NT2/D1 (cell line): ENCODE measurements around the gene LZTS3.

Source experiments
- SUZ12 ChIP-seq: IDR thresholded peaks from 2 replicates; pipeline ENCODE4 v1.6.1; 2011; ENCODE audit not compliant: insufficient read length, insufficient read depth; ENCODE audit errors: extremely low read depth
- YY1 ChIP-seq: IDR thresholded peaks from 2 replicates; pipeline ENCODE4 v1.6.1; 2011; ENCODE audit not compliant: insufficient read length, insufficient read depth
- ZNF274 ChIP-seq: IDR thresholded peaks from 2 replicates; pipeline ENCODE4 v1.6.1; 2011; ENCODE audit warnings: mild to moderate bottlenecking, low read depth, low read length

DNA sequence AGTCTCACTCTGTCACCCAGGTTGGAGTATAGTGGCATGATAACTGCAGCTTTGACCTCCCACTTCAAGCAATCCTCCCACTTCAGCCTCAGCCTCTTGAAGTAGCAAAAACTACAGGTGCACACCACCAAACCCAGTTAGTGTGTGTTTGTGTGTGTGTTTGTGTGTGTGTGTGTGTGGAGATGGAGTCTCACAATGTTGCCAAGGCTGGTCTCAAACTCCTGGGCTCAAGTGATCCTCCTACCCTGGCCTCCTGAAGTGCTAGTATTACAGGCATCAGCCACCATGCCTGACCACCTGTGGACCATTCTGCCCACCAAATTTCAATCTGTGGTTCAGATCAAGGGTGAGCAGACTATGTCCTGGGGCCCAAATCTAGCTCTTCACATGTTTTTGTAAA is 22.4 kb downstream of the LZTS3 start:
- TF ChIP-seq YY1 (no peak), SUZ12 (no peak), ZNF274 (no peak)
